HepG2 (cell line): ENCODE results near the gene AK8. TPM values are rescaled to one million over a fixed set of nuclear protein-coding genes. Genes with fewer than 3 reads are reported as not detected.

ENCODE experiments used
- ATAC-seq: fragments of 200-7000 bp; cut with Tn5 transposase; 3 replicates; pipeline ENCODE4 v1.9.1; 2020; ENCODE audit warnings: mild to moderate bottlenecking, moderate library complexity
- BruUV-seq: library from RNA; stranded (reverse); fragments of 400-500 nt; replicated peaks from 2 replicates; lab custom pipeline; 2021; lab: Mats Ljungman, UMichigan
- CTCF ChIA-PET: fragments of 300-600 bp; formaldehyde crosslinking; extraction: SDS; loops from one replicate; lab custom pipeline; 2021; ENCODE audit warnings: low total read pairs, inconsistent platforms, low intra/inter-chr PET ratio; lab: Yijun Ruan, JAX
- POLR2A ChIA-PET: fragments of 350-600 bp; sonication (Branson Sonifier 250); formaldehyde crosslinking; loops from one replicate; lab custom pipeline; 2020; ENCODE audit warnings: antibody characterized with exemption, inconsistent platforms; lab: Yijun Ruan, JAX
- DNase-seq: peaks from one replicate; pipeline ENCODE4 v3.0.0-alpha.2; 2015; ENCODE audit warnings: low spot score
- FAIRE-seq: peaks from 3 replicates; lab custom pipeline; 2011; peaks lifted over from hg19 to GRCh38; lab: Jason Lieb, UNC
- H2AFZ ChIP-seq: one replicate; pipeline ENCODE4 v1.6.1; 2011; ENCODE audit warnings: low read length, inconsistent platforms
- H3K27ac ChIP-seq: fragments of 300-600 bp; 3 replicates; pipeline ENCODE4 v1.8.0; 2011; ENCODE audit warnings: mixed run types, mild to moderate bottlenecking, mixed read lengths, low read length, inconsistent platforms; ENCODE audit not compliant: insufficient read depth; ENCODE audit errors: extremely low read length
- H3K27me3 ChIP-seq, 2 experiments: fragments of 200-600 bp in 1 of 2; 2 replicates in 1 of 2; 3 replicates in 1 of 2; pipeline versions ENCODE4 v1.6.0 to v1.8.0; 2011; ENCODE audit warnings: low read length in 2 of 2, mild to moderate bottlenecking in 2 of 2, moderate library complexity in 2 of 2, inconsistent platforms in 1 of 2; ENCODE audit not compliant: insufficient read depth in 2 of 2, control insufficient read depth in 1 of 2
- H3K36me3 ChIP-seq, 2 experiments: fragments of 200-600 bp in 1 of 2; replicated peaks in 1 of 2; 2 replicates in 1 of 2; 3 replicates in 1 of 2; pipeline versions ENCODE4 v1.5.1 to v1.8.0; 2011; ENCODE audit warnings: low read length in 2 of 2, inconsistent platforms in 1 of 2; ENCODE audit not compliant: insufficient read depth in 2 of 2, control insufficient read depth in 1 of 2
- H3K4me1 ChIP-seq: 2 replicates; pipeline ENCODE4 v1.5.1; 2012; ENCODE audit warnings: low read length, inconsistent platforms; ENCODE audit not compliant: insufficient read depth
- H3K4me2 ChIP-seq: 2 replicates; pipeline ENCODE4 v1.6.0; 2011; ENCODE audit warnings: low read depth, low read length, inconsistent platforms
- H3K4me3 ChIP-seq, 3 experiments: fragments of 200-600 bp in 1 of 3; sonication (generic), shearing (Covaris generic) in 1 of 3; replicated peaks in 1 of 3; 2 replicates each; pipeline ENCODE4 v1.5.1; 2011 to 2016; ENCODE audit warnings: low read length in 3 of 3, inconsistent platforms in 2 of 3, low read depth in 2 of 3, mild to moderate bottlenecking in 2 of 3, control low read depth in 1 of 3, mixed read lengths in 1 of 3; ENCODE audit not compliant: insufficient read depth in 1 of 3
- H3K79me2 ChIP-seq: one replicate; pipeline ENCODE4 v1.6.1; 2011; ENCODE audit warnings: low read length, inconsistent platforms; ENCODE audit not compliant: insufficient read depth
- H3K9ac ChIP-seq: 2 replicates; pipeline ENCODE4 v1.6.0; 2011; ENCODE audit warnings: mild to moderate bottlenecking, low read depth, low read length, inconsistent platforms; ENCODE audit not compliant: insufficient read depth
- H3K9me3 ChIP-seq: 2 replicates; pipeline ENCODE4 v1.5.1; 2012; ENCODE audit warnings: mild to moderate bottlenecking, low read length
- H4K20me1 ChIP-seq: 2 replicates; pipeline ENCODE4 v1.6.0; 2011; ENCODE audit warnings: inconsistent platforms, mild to moderate bottlenecking, low read length, moderate library complexity; ENCODE audit not compliant: insufficient read depth
- CREM ChIP-seq, 2 experiments: sonication (generic) in 1 of 2; formaldehyde crosslinking in 1 of 2; IDR thresholded peaks; 2 replicates each; pipeline versions ENCODE4 v1.4.0 to v1.6.1; 2016 to 2020; ENCODE audit warnings: antibody characterized with exemption in 1 of 2, mild to moderate bottlenecking in 1 of 2, missing genetic modification reagents in 1 of 2
- MEIS2 ChIP-seq: sonication (generic); formaldehyde crosslinking; IDR thresholded peaks from 2 replicates; pipeline ENCODE4 v1.9.0; 2021; ENCODE audit warnings: mild to moderate bottlenecking, missing genetic modification reagents
- YEATS2 ChIP-seq: sonication (generic); formaldehyde crosslinking; IDR thresholded peaks from 2 replicates; pipeline ENCODE4 v1.4.0; 2020; ENCODE audit warnings: missing genetic modification reagents, borderline replicate concordance
- ZBTB7B ChIP-seq: sonication (generic); formaldehyde crosslinking; IDR thresholded peaks from 2 replicates; pipeline ENCODE4 v1.4.0; 2020; ENCODE audit warnings: missing genetic modification reagents
- ZNF660 ChIP-seq: sonication (generic); formaldehyde crosslinking; IDR thresholded peaks from 2 replicates; pipeline ENCODE4 v1.5.1; 2020; ENCODE audit warnings: mild to moderate bottlenecking, low read depth, missing genetic modification reagents, borderline replicate concordance
- ZNF703 ChIP-seq: sonication (generic); formaldehyde crosslinking; IDR thresholded peaks from 2 replicates; pipeline ENCODE4 v1.5.1; 2020; ENCODE audit warnings: missing genetic modification reagents, mild to moderate bottlenecking, moderate library complexity, borderline replicate concordance
- ZNF839 ChIP-seq: sonication (generic); formaldehyde crosslinking; IDR thresholded peaks from 2 replicates; pipeline ENCODE4 v1.4.0; 2020; ENCODE audit warnings: missing genetic modification reagents, mild to moderate bottlenecking, borderline replicate concordance
- WGBS: methylation state at CpG from one replicate; pipeline ENCODE4 v1.1.6; 2017; ENCODE audit warnings: low lambda C conversion rate; 5-methylcytosine and 5-hydroxymethylcytosine counted together
- in situ Hi-C: cut with HindIII; loops from 2 replicates; pipeline ENCODE4 v1.10.0; 2017; ENCODE audit warnings: low pct_unique_long_range_greater_than_20kb; ENCODE audit not compliant: extremely low pct_ligation_motif_present
- intact Hi-C: fragments of 100-400 bp; cut with micrococcal nuclease; formaldehyde crosslinking; loops from one replicate; pipeline ENCODE4 v1.10.0; 2022; ENCODE audit not compliant: unreplicated experiment
- polyA plus RNA-seq, 8 experiments: library from polyadenylated mRNA; depleted of rRNA in 3 of 8; stranded (reverse) in 7 of 8; unstranded in 1 of 8; fragments of >200 nt; fragmentation: Illumina TruSeq in 4 of 8; extraction: Trizol in 4 of 8; gene quantifications; 2 replicates each; pipeline versions ENCODE4 v1.2.1 to v1.2.3, GENCODE V29; 2011 to 2016; ENCODE audit warnings: low read depth in 4 of 8, missing spikeins in 1 of 8, mixed read lengths in 1 of 8; ENCODE audit not compliant: insufficient read depth in 1 of 8
- total RNA-seq, 5 experiments: library from RNA; depleted of rRNA; stranded (reverse); fragments of >200 nt; fragmentation: Illumina TruSeq; extraction: Trizol; gene quantifications; 2 replicates each; pipeline ENCODE4 v1.2.3, GENCODE V29; 2016; ENCODE audit warnings: low read depth in 1 of 5
- TF ChIP-seq, protein P1 (sequence below): sonication (generic); formaldehyde crosslinking; IDR thresholded peaks from 2 replicates; pipeline ENCODE4 v1.8.1; 2023; ENCODE audit warnings: mild to moderate bottlenecking, moderate library complexity, missing genetic modification reagents
- TF ChIP-seq, protein P2 (sequence below): sonication (generic); formaldehyde crosslinking; IDR thresholded peaks from 2 replicates; pipeline ENCODE4 v1.4.0; 2020; ENCODE audit warnings: missing genetic modification reagents; ENCODE audit errors: not compliant biosample characterization
- TF ChIP-seq, protein P3 (sequence below): sonication (generic); formaldehyde crosslinking; IDR thresholded peaks from 2 replicates; pipeline ENCODE4 v1.9.0; 2021; ENCODE audit warnings: mild to moderate bottlenecking, missing genetic modification reagents
- TF ChIP-seq, protein P4 (sequence below): sonication (generic); formaldehyde crosslinking; IDR thresholded peaks from 2 replicates; pipeline ENCODE4 v1.4.0; 2020; ENCODE audit warnings: mild to moderate bottlenecking, missing genetic modification reagents
- TF ChIP-seq, protein P5 (sequence below): sonication (generic); formaldehyde crosslinking; IDR thresholded peaks from 2 replicates; pipeline ENCODE4 v1.5.0; 2020; ENCODE audit warnings: missing genetic modification reagents, mild to moderate bottlenecking, borderline replicate concordance

Gene AK8
- total and polyA plus RNA-seq, 2 of the 13 experiments (the other 11 are each of a cell fraction or from before 2014, with no cell fraction given) = 0.11 TPM; not detected in 1

DNA sequence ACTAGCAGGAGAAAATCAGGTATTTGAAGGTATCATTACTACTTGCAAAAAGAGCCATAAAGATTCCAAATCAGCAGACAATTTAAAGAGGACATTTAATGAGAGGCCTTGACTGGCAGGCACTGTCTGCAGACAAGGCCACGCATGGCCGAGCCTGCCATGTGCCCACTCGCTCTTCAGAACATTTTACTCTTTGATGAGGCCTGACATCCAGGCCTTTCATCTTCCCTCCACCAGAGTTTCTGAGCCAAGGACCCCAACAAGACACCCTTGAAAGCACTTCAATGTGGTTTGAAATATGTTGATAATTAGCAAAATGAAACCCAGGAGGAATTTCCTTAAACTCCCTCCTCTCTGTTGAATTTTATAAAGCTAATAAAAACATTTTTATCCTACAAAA is 16.4 kb downstream of the AK8 start (continued):
- TF ChIP-seq, protein P1, sequence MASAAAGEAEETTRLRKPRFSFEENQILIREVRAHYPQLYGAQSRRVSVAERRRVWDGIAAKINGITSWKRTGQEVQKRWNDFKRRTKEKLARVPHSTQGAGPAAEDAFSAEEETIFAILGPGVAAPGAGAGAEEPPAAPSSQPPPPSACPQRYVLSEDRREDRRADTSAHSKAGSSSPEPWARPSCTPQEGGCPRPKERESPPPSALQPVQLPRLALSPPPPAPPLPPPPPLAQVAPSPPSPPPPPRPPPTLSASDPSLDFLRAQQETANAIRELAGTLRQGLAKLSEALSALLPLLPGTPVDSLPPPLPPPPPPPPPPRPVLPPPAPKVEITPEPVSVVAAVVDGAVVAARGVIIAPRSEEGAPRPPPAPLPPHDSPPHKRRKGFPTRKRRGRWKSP (CRISPR knock-in tag) = no peak
- TF ChIP-seq ZNF703 (CRISPR knock-in tag) = no peak

DNA sequence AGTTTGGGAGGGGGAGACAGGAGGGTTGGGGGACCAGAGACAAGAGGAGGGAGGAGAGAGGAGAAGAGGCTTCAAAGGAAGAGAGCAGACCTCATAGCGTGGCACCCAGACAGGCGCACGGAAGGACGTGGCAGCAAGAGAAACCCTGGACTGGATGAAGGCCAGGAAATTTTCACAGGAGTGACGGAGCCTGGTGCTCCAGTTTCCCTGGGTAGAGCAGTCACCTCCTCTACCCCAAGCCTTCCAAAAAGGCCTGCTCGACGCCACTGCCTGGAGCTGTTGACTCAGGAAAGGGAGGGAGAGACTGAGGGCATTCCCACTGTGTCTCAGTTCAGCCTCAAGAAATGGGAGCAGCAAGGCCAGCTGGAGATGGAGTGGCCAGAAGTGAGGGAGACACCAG is 19.3 kb downstream of the AK8 start:
- Histone ChIP-seq H3K36me3 (no peaks in the 10 kb centered on the region), H3K27ac (no peak overlapping the region), H4K20me1 (no peaks in the 10 kb centered on the region), H3K4me1 (no peaks in the 10 kb centered on the region), H3K9ac (no peak overlapping the region), H3K27me3 (peaks cover 1 to 7% of the 10 kb centered on the region in 2 experiments; a peak in 2 of 5 replicates), H3K79me2 (no peaks in the 10 kb centered on the region), H3K4me2 (no peak overlapping the region), H3K4me3 (no peak overlapping the region), H2AFZ (no peak overlapping the region), H3K9me3 (no peaks in the 10 kb centered on the region)
- intact Hi-C loops = no loop called here
- no peak for FAIRE-seq
- no TSS peak for BruUV-seq
- DNase-seq = no peak
- 46% methylated on average over 5 of the region's 7 CpGs for WGBS
- POLR2A ChIA-PET = no interaction called here
- no peak for ATAC-seq
- in situ Hi-C loops = no loop called here
- CTCF ChIA-PET = no interaction called here
- TF ChIP-seq ZBTB7B (no peak), YEATS2 (CRISPR knock-in tag) (no peak), MEIS2 (CRISPR knock-in tag) (no peak), CREM (IDR thresholded peaks at IDR 0.05) (no peak), CREM (CRISPR knock-in tag; IDR thresholded peaks at IDR 0.05) (no peak), ZNF660 (no peak), ZNF839 (CRISPR knock-in tag) (no peak)
- TF ChIP-seq, protein P2, sequence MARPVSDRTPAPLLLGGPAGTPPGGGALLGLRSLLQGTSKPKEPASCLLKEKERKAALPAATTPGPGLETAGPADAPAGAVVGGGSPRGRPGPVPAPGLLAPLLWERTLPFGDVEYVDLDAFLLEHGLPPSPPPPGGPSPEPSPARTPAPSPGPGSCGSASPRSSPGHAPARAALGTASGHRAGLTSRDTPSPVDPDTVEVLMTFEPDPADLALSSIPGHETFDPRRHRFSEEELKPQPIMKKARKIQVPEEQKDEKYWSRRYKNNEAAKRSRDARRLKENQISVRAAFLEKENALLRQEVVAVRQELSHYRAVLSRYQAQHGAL (CRISPR knock-in tag) = no peak
- TF ChIP-seq, protein P3, sequence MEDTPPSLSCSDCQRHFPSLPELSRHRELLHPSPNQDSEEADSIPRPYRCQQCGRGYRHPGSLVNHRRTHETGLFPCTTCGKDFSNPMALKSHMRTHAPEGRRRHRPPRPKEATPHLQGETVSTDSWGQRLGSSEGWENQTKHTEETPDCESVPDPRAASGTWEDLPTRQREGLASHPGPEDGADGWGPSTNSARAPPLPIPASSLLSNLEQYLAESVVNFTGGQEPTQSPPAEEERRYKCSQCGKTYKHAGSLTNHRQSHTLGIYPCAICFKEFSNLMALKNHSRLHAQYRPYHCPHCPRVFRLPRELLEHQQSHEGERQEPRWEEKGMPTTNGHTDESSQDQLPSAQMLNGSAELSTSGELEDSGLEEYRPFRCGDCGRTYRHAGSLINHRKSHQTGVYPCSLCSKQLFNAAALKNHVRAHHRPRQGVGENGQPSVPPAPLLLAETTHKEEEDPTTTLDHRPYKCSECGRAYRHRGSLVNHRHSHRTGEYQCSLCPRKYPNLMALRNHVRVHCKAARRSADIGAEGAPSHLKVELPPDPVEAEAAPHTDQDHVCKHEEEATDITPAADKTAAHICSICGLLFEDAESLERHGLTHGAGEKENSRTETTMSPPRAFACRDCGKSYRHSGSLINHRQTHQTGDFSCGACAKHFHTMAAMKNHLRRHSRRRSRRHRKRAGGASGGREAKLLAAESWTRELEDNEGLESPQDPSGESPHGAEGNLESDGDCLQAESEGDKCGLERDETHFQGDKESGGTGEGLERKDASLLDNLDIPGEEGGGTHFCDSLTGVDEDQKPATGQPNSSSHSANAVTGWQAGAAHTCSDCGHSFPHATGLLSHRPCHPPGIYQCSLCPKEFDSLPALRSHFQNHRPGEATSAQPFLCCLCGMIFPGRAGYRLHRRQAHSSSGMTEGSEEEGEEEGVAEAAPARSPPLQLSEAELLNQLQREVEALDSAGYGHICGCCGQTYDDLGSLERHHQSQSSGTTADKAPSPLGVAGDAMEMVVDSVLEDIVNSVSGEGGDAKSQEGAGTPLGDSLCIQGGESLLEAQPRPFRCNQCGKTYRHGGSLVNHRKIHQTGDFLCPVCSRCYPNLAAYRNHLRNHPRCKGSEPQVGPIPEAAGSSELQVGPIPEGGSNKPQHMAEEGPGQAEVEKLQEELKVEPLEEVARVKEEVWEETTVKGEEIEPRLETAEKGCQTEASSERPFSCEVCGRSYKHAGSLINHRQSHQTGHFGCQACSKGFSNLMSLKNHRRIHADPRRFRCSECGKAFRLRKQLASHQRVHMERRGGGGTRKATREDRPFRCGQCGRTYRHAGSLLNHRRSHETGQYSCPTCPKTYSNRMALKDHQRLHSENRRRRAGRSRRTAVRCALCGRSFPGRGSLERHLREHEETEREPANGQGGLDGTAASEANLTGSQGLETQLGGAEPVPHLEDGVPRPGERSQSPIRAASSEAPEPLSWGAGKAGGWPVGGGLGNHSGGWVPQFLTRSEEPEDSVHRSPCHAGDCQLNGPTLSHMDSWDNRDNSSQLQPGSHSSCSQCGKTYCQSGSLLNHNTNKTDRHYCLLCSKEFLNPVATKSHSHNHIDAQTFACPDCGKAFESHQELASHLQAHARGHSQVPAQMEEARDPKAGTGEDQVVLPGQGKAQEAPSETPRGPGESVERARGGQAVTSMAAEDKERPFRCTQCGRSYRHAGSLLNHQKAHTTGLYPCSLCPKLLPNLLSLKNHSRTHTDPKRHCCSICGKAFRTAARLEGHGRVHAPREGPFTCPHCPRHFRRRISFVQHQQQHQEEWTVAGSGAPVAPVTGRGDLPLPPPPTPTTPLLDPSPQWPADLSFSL (CRISPR knock-in tag) = no peak
- TF ChIP-seq, protein P4, sequence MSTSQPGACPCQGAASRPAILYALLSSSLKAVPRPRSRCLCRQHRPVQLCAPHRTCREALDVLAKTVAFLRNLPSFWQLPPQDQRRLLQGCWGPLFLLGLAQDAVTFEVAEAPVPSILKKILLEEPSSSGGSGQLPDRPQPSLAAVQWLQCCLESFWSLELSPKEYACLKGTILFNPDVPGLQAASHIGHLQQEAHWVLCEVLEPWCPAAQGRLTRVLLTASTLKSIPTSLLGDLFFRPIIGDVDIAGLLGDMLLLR (CRISPR knock-in tag) = no peak
- TF ChIP-seq, protein P5, sequence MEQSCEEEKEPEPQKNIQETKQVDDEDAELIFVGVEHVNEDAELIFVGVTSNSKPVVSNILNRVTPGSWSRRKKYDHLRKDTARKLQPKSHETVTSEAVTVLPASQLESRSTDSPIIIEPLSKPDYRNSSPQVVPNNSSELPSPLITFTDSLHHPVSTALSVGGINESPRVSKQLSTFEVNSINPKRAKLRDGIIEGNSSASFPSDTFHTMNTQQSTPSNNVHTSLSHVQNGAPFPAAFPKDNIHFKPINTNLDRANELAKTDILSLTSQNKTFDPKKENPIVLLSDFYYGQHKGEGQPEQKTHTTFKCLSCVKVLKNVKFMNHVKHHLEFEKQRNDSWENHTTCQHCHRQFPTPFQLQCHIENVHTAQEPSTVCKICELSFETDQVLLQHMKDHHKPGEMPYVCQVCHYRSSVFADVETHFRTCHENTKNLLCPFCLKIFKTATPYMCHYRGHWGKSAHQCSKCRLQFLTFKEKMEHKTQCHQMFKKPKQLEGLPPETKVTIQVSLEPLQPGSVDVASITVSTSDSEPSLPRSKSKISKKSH (CRISPR knock-in tag) = no peak
